ENCODE measurements around the gene ZNF732. TPM values are rescaled to one million over a fixed set of nuclear protein-coding genes. Genes with fewer than 3 reads are reported as not detected.

ZNF732 gene
- total and polyA plus RNA-seq, 2 of the 8 experiments (the other 6 are each of a cell fraction or from before 2014, with no cell fraction given), result 1.9 to 35.7 TPM

DNA sequence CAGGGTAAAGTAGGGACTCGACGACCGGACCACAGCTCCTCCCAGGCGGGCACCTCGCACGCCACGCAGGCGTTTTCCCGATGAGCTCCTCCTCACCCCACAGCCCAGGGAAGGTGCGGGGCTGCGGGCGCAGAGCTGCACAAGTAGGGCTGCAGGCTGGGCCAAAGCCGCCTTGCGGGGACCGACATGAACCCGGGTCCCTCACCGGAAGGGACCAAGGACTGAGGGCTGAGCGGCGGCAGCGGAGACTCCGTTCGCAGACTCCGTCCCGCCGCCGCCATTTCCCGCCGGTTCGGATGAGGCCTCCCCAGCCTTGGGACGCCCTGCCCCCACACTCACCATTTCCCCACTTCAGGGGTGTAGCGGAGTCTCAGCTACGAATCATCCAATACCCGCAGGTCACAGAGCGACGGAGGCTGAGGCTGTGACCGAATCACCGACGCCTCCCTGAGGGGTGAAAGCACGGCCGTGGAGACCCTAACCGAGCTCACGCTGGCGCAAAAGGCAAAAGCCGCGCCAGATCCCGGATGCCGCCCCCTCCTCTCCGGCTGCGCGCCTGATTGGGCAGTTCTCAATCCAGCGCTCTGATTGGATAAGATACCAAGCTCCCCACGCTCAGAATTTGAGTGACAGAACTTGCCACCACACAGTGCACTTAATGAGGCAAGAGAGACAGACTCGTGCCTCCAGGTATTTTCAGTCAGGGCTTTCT, at the start of gene ZNF732 (continued):
- TF ChIP-seq, protein P1, sequence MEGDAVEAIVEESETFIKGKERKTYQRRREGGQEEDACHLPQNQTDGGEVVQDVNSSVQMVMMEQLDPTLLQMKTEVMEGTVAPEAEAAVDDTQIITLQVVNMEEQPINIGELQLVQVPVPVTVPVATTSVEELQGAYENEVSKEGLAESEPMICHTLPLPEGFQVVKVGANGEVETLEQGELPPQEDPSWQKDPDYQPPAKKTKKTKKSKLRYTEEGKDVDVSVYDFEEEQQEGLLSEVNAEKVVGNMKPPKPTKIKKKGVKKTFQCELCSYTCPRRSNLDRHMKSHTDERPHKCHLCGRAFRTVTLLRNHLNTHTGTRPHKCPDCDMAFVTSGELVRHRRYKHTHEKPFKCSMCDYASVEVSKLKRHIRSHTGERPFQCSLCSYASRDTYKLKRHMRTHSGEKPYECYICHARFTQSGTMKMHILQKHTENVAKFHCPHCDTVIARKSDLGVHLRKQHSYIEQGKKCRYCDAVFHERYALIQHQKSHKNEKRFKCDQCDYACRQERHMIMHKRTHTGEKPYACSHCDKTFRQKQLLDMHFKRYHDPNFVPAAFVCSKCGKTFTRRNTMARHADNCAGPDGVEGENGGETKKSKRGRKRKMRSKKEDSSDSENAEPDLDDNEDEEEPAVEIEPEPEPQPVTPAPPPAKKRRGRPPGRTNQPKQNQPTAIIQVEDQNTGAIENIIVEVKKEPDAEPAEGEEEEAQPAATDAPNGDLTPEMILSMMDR (IDR thresholded peaks at IDR 0.05; ENCODE audit: control extremely low read depth in 1 of 3, insufficient read depth in 1 of 3, low read depth in 1 of 3, low read length in 3 of 3), result no peak
- TF ChIP-seq POLR2AphosphoS5 (IDR thresholded peaks at IDR 0.05; ENCODE audit: low read depth, low read length) (peak; percentile 85), SRF (IDR thresholded peaks at IDR 0.05; ENCODE audit: low read depth, low read length) (no peak), KDM1A (IDR thresholded peaks at IDR 0.05; ENCODE audit: borderline replicate concordance, low read length) (no peak), SP4 (IDR thresholded peaks at IDR 0.05; ENCODE audit: low read length) (no peak), RFX5 (IDR thresholded peaks at IDR 0.05; ENCODE audit: borderline replicate concordance, low read depth, low read length) (no peak), TEAD4 (IDR thresholded peaks at IDR 0.05; ENCODE audit: low read depth, low read length) (no peak), RXRA (IDR thresholded peaks at IDR 0.05; ENCODE audit: insufficient read depth, low read depth, low read length) (no peak), JUND (IDR thresholded peaks at IDR 0.05; ENCODE audit: low read length) (no peak), KDM5A (IDR thresholded peaks at IDR 0.05; ENCODE audit: low read length) (0 out of 2 replicates have a peak, but pooled peaks have one; percentile 26), TBP (IDR thresholded peaks at IDR 0.05; ENCODE audit: low read depth, low read length) (peak; percentile 76), CEBPB (IDR thresholded peaks at IDR 0.05; ENCODE audit: low read depth, low read length) (peak; percentile 53; the same call in 1 of the 2 replicates), CHD1 (IDR thresholded peaks at IDR 0.05; ENCODE audit: low read depth, low read length) (no peak), NANOG (IDR thresholded peaks at IDR 0.05; ENCODE audit: insufficient read depth, low read depth, low read length, poor library complexity, severe bottlenecking) (no peak), SP1 (IDR thresholded peaks at IDR 0.05; ENCODE audit: low read depth, low read length) (peak; percentile 97)
- TF ChIP-seq, protein P2, sequence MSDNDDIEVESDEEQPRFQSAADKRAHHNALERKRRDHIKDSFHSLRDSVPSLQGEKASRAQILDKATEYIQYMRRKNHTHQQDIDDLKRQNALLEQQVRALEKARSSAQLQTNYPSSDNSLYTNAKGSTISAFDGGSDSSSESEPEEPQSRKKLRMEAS (IDR thresholded peaks at IDR 0.05), result peak; percentile 64

Data from H1 (cell line).